Measurements from ENCODE around the gene AFP. TPM values are rescaled to one million over a fixed set of nuclear protein-coding genes. Genes with fewer than 3 reads are reported as not detected.

The AFP gene
- polyA plus RNA-seq, 2 of the 4 experiments (the other 2 are of a cell fraction): 1.8 to 4.5 TPM

DNA sequence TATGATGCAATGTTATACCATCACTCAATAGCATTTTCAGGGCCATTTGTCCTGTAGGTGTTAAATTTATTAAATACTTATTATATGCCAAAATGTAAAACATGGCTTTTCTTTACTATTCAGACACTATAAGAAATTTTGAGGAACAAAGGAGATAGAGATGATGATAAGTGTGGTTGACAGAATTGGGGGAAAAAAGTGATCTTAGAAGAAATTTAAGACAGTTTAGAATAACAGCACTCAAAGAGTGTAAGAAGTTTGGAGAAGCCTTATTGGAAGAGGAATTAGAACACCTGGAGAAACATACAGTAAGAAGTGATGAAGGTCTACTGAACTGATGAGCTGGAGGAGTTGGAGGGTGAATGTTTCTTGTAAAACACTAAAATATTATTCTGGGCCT, 12.8 kb upstream of the AFP start:
- no peak overlapping the region for H3K27ac ChIP-seq
- H3K9me3 ChIP-seq: no peaks in the 10 kb centered on the region
- ChIA-PET POLR2A (no interaction called here), CTCF (interaction anchor here (0.5 to 1.7 kb wide), 3 partner anchors 12 to 161 kb away, joined by 3 read pairs; no protein-coding TSS in a partner anchor)
- no peak for TF ChIP-seq CBX2 (IDR thresholded peaks at IDR 0.05; ENCODE audit: borderline replicate concordance, low read depth)
- TF ChIP-seq BHLHE40 (IDR thresholded peaks at IDR 0.05; ENCODE audit: low read depth, low read length): no peak
- no peak for TF ChIP-seq NPAS2 (CRISPR knock-in tag; IDR thresholded peaks at IDR 0.05; ENCODE audit: borderline replicate concordance)
- no peak for TF ChIP-seq ZC3H11A (IDR thresholded peaks at IDR 0.05)
- TF ChIP-seq RCOR1 (IDR thresholded peaks at IDR 0.05; ENCODE audit: low read depth, low read length): no peak
- TF ChIP-seq RNF2 (IDR thresholded peaks at IDR 0.05; ENCODE audit: borderline replicate concordance, low read depth): no peak
- no peak for TF ChIP-seq GATA3 (IDR thresholded peaks at IDR 0.05; ENCODE audit: borderline replicate concordance)
- H3K4me2 ChIP-seq: no peak overlapping the region
- H3K4me3 ChIP-seq: no peak overlapping the region
- no peak for ATAC-seq
- no peak for DNase-seq (ENCODE audit: low read depth in 1 of 2, low spot score in 1 of 2)
- H3K4me1 ChIP-seq: no peaks in the 10 kb centered on the region
- no peak for FAIRE-seq

- POLR2A ChIA-PET: no interaction called here
- CTCF ChIA-PET: interaction anchor here (1.0 kb wide), 1 partner anchor 9 kb away, joined by 4 read pairs; no protein-coding TSS in a partner anchor
- FAIRE-seq (no peak), DNase-seq (ENCODE audit: low read depth in 1 of 2, low spot score in 1 of 2) (no peak), ATAC-seq (no peak)
- WGBS (ENCODE audit: missing lambda C conversion rate): 30% methylated on average over 3 of the region's 3 CpGs
- Histone ChIP-seq H3K4me1 (no peaks in the 10 kb centered on the region), H3K4me2 (no peak overlapping the region), H3K27ac (no peak overlapping the region), H3K9me3 (no peaks in the 10 kb centered on the region), H3K4me3 (no peak overlapping the region)
- TF ChIP-seq CTCF (IDR thresholded peaks at IDR 0.05) (no peak), NR3C1 (IDR thresholded peaks at IDR 0.05) (no peak), KDM1A (IDR thresholded peaks at IDR 0.05; ENCODE audit: low read depth) (no peak), POLR2AphosphoS2 (conservative IDR thresholded peaks at IDR 0.05; ENCODE audit: low read length) (no peak), ZNF302 (CRISPR knock-in tag; IDR thresholded peaks at IDR 0.05) (no peak), JUN (IDR thresholded peaks at IDR 0.05) (no peak)
- TF ChIP-seq, protein P1, sequence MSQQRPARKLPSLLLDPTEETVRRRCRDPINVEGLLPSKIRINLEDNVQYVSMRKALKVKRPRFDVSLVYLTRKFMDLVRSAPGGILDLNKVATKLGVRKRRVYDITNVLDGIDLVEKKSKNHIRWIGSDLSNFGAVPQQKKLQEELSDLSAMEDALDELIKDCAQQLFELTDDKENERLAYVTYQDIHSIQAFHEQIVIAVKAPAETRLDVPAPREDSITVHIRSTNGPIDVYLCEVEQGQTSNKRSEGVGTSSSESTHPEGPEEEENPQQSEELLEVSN (IDR thresholded peaks at IDR 0.05; ENCODE audit: borderline replicate concordance, low read depth): no peak
- TF ChIP-seq, protein P2, sequence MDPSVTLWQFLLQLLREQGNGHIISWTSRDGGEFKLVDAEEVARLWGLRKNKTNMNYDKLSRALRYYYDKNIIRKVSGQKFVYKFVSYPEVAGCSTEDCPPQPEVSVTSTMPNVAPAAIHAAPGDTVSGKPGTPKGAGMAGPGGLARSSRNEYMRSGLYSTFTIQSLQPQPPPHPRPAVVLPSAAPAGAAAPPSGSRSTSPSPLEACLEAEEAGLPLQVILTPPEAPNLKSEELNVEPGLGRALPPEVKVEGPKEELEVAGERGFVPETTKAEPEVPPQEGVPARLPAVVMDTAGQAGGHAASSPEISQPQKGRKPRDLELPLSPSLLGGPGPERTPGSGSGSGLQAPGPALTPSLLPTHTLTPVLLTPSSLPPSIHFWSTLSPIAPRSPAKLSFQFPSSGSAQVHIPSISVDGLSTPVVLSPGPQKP (IDR thresholded peaks at IDR 0.05; ENCODE audit: low read depth, low read length): no peak
Observed at GRCh38 chr4:73426666-73427065, 9.4 kb upstream of the AFP start.

GRCh38 chr4:73429118-73429517, 6.9 kb upstream of the AFP start:
- FAIRE-seq (no peak), ATAC-seq (no peak), DNase-seq (ENCODE audit: low read depth in 1 of 2, low spot score in 1 of 2) (no peak)
- H3K4me1 ChIP-seq: no peaks in the 10 kb centered on the region
- TF ChIP-seq NFE2L2 (conservative IDR thresholded peaks at IDR 0.05; ENCODE audit: low read length) (no peak), RFX5 (IDR thresholded peaks at IDR 0.05) (no peak), JUN (IDR thresholded peaks at IDR 0.05) (no peak), POLR2A (IDR thresholded peaks at IDR 0.05; ENCODE audit: low read length) (no peak), HOXA7 (CRISPR knock-in tag; IDR thresholded peaks at IDR 0.05) (no peak), EP300 (IDR thresholded peaks at IDR 0.05) (no peak), HMGXB4 (CRISPR knock-in tag; IDR thresholded peaks at IDR 0.05; ENCODE audit: borderline replicate concordance) (no peak), TP53 (CRISPR knock-in tag; IDR thresholded peaks at IDR 0.05) (no peak), HOXB5 (CRISPR knock-in tag; IDR thresholded peaks at IDR 0.05) (no peak), CBX2 (IDR thresholded peaks at IDR 0.05; ENCODE audit: borderline replicate concordance, low read depth) (no peak), ZNF302 (CRISPR knock-in tag; IDR thresholded peaks at IDR 0.05) (no peak), SMC3 (IDR thresholded peaks at IDR 0.05) (no peak)
- no peaks in the 10 kb centered on the region for H3K9me3 ChIP-seq
- H3K4me3 ChIP-seq: no peak overlapping the region
- POLR2A ChIA-PET: no interaction called here
- WGBS (ENCODE audit: missing lambda C conversion rate): 30% methylated on average over 2 of the region's 2 CpGs
- H3K4me2 ChIP-seq: no peak overlapping the region
- CTCF ChIA-PET: no interaction called here
- H3K27ac ChIP-seq: no peak overlapping the region
